HL-60 (cell line): ENCODE measurements around the gene OPHN1.

ENCODE experiments used
- DNase-seq, 2 experiments: peaks; one replicate each; pipeline ENCODE4 v3.0.0-alpha.2; 2010 to 2020; ENCODE audit warnings: low read depth in 1 of 2, low spot score in 1 of 2
- H3K27ac ChIP-seq: fragments of 250-450 bp; sonication (Bioruptor Pico); replicated peaks from 2 replicates; pipeline ENCODE4 v1.5.1; 2020; ENCODE audit warnings: mild to moderate bottlenecking, moderate library complexity
- H3K27me3 ChIP-seq: fragments of 250-450 bp; sonication (Bioruptor Pico); 2 replicates; pipeline ENCODE4 v1.5.1; 2021; ENCODE audit warnings: mild to moderate bottlenecking, moderate library complexity; ENCODE audit not compliant: insufficient read depth, poor library complexity, severe bottlenecking
- H3K4me3 ChIP-seq: replicated peaks from 2 replicates; pipeline ENCODE4 v1.5.1; 2011; ENCODE audit warnings: mild to moderate bottlenecking, control low read depth, low read length; ENCODE audit not compliant: insufficient read depth
- GABPA ChIP-seq: IDR thresholded peaks from 2 replicates; pipeline ENCODE4 v1.6.1; 2012; ENCODE audit warnings: low read depth
- POLR2AphosphoS5 ChIP-seq: IDR thresholded peaks from 2 replicates; pipeline ENCODE4 v1.6.1; 2012; ENCODE audit warnings: low read depth
- REST ChIP-seq: IDR thresholded peaks from 2 replicates; pipeline ENCODE4 v1.6.1; 2012; ENCODE audit warnings: low read depth; ENCODE audit not compliant: insufficient replicate concordance
- SPI1 ChIP-seq: IDR thresholded peaks from 2 replicates; pipeline ENCODE4 v1.6.1; 2012; ENCODE audit warnings: low read depth, mild to moderate bottlenecking, borderline replicate concordance
- TF ChIP-seq, protein P1 (sequence below): IDR thresholded peaks from one replicate; pipeline ENCODE4 v1.5.1; 2011; ENCODE audit warnings: low read length, control low read depth, inconsistent platforms; ENCODE audit not compliant: insufficient read depth

OPHN1 gene

DNA sequence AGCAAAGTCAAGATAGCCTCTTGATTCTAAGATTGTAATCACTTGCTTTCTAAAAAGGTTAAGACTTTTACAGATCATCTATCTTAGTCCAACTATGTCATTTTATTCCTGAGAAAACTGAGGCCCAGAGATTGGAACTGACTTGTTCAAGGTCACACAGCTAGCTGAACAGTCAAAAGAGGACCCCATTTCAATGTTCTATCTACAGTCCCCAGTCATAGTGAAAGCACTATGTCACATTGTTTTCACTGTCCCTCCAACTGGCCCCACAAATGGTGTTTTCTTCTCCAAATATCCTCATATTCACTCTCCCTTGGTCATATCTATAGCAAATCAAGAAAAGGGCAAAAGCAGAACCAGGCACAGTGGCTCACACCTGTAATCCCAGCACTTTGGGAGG, 145.2 kb downstream of the OPHN1 start:
- DNase-seq, result no peak
- no peaks in the 10 kb centered on the region for H3K27me3 ChIP-seq
- H3K4me3 ChIP-seq, result no peak overlapping the region
- TF ChIP-seq, protein P1, sequence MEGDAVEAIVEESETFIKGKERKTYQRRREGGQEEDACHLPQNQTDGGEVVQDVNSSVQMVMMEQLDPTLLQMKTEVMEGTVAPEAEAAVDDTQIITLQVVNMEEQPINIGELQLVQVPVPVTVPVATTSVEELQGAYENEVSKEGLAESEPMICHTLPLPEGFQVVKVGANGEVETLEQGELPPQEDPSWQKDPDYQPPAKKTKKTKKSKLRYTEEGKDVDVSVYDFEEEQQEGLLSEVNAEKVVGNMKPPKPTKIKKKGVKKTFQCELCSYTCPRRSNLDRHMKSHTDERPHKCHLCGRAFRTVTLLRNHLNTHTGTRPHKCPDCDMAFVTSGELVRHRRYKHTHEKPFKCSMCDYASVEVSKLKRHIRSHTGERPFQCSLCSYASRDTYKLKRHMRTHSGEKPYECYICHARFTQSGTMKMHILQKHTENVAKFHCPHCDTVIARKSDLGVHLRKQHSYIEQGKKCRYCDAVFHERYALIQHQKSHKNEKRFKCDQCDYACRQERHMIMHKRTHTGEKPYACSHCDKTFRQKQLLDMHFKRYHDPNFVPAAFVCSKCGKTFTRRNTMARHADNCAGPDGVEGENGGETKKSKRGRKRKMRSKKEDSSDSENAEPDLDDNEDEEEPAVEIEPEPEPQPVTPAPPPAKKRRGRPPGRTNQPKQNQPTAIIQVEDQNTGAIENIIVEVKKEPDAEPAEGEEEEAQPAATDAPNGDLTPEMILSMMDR, result no peak
- TF ChIP-seq GABPA, result no peak
- TF ChIP-seq REST, result no peak
- no peak for TF ChIP-seq POLR2AphosphoS5
- TF ChIP-seq SPI1, result no peak
- H3K27ac ChIP-seq, result no peak overlapping the region

GRCh38 chrX:68287419-68287818, 145.9 kb downstream of the OPHN1 start:
- no peak for TF ChIP-seq REST
- no peak for TF ChIP-seq GABPA
- TF ChIP-seq, protein P1, result no peak
- TF ChIP-seq POLR2AphosphoS5, result no peak
- no peak for TF ChIP-seq SPI1
- no peak for DNase-seq
- H3K27me3 ChIP-seq, result no peaks in the 10 kb centered on the region
- no peak overlapping the region for H3K4me3 ChIP-seq
- H3K27ac ChIP-seq, result no peak overlapping the region

DNA sequence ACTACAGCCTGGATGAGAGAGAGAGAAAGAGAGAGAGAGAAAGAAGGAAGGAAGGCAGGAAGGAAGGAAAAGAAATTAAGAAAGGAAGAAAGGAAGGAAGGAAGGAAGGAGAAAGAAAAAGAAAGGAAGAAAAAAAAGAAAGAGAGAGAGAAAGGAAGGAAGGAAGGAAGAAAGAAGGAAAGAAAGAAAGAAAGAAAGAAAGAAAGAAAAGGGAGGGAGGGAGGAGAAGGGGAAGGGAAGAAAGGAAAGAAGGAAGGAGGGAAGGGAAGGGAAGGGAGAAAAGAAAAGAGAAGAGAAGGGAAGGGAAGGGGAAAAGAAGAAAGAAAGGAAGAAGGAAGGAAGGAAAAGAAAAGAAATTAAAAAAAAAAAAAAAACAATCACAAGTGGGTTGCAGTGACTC, 146.3 kb downstream of the OPHN1 start:
- H3K27me3 ChIP-seq, result no peaks in the 10 kb centered on the region
- TF ChIP-seq SPI1 (no peak), REST (no peak), GABPA (no peak)
- DNase-seq, result no peak
- H3K27ac ChIP-seq, result no peak overlapping the region
- H3K4me3 ChIP-seq, result no peak overlapping the region

GRCh38 chrX:68286076-68286475, 147.2 kb downstream of the OPHN1 start:
- H3K27me3 ChIP-seq, result no peaks in the 10 kb centered on the region
- DNase-seq, result no peak
- TF ChIP-seq, protein P1, result no peak
- TF ChIP-seq REST, result no peak
- TF ChIP-seq GABPA, result no peak
- no peak for TF ChIP-seq POLR2AphosphoS5
- no peak for TF ChIP-seq SPI1

More at GRCh38 chrX:68286076-68286475, 147.2 kb downstream of the OPHN1 start:
- Histone ChIP-seq H3K27ac (no peak overlapping the region), H3K4me3 (no peak overlapping the region)
